ENCODE data around the gene ARSB. TPM values are rescaled to one million over a fixed set of nuclear protein-coding genes. Genes with fewer than 3 reads are reported as not detected.

ARSB gene
- total and polyA plus RNA-seq, 9 donors: 3.1 to 10.6 (median 7.6) TPM

DNA sequence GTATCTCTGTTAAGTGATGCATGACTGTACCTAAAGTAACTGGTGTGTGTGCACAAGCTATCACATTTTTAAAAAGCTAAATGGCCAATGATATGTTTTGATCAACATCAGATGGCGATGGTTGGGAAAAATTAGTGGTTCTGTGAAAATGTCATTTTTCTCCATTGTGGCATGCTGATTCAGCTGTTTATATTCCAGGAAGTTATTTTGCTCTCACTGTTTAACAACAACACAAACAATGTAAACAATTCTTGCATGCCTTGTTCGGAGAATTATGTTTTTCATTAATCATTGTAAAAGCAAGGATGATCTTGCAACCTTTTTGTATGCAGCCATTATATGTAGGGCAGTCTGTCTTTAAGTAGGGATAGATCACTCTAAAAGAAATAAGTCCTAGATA lies 230.5 kb downstream of the ARSB start:
- no peaks in the 10 kb centered on the region for H3K36me3 ChIP-seq
- H3K4me1 ChIP-seq (ENCODE audit: insufficient read depth): peaks cover 4% of the 10 kb centered on the region
- no peaks in the 10 kb centered on the region for H3K27me3 ChIP-seq
- no peak overlapping the region for H3K4me3 ChIP-seq
- H3K9me3 ChIP-seq: no peaks in the 10 kb centered on the region
- DNase-seq: no peak
- TF ChIP-seq EP300 (IDR thresholded peaks at IDR 0.05) (no peak), POLR2A (IDR thresholded peaks at IDR 0.05) (no peak)
- TF ChIP-seq, protein P1, sequence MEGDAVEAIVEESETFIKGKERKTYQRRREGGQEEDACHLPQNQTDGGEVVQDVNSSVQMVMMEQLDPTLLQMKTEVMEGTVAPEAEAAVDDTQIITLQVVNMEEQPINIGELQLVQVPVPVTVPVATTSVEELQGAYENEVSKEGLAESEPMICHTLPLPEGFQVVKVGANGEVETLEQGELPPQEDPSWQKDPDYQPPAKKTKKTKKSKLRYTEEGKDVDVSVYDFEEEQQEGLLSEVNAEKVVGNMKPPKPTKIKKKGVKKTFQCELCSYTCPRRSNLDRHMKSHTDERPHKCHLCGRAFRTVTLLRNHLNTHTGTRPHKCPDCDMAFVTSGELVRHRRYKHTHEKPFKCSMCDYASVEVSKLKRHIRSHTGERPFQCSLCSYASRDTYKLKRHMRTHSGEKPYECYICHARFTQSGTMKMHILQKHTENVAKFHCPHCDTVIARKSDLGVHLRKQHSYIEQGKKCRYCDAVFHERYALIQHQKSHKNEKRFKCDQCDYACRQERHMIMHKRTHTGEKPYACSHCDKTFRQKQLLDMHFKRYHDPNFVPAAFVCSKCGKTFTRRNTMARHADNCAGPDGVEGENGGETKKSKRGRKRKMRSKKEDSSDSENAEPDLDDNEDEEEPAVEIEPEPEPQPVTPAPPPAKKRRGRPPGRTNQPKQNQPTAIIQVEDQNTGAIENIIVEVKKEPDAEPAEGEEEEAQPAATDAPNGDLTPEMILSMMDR (IDR thresholded peaks at IDR 0.05): no peak
- no peak overlapping the region for H3K27ac ChIP-seq
- intact Hi-C loops (cut with DNase I): no loop called here
- 11 to 58% (median 25%) methylated on average over 2 of the region's 2 CpGs for WGBS, 3 donors

DNA sequence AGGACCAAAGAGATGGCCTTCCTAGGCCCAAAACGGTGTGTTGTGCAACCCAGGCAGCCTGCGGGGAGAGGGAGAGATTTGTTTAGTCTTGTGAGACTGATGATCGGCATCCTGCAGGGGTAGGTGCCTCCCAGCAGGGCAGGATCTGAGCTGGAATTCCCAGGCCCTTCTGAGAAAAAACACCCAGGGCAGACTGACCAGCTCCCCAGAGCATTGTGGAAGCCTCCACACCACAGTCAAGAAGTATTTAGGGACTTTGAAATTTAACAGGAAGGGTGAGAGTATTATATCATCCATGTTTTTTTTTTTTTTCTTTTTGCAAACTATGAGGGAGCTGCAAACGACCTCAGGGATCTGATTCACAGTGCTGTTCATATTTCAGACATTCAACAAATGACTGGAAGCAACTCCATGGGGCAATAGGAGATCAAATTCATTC lies 232.0 kb downstream of the ARSB start:
- Histone ChIP-seq H3K27ac (no peak overlapping the region), H3K4me1 (ENCODE audit: insufficient read depth) (no peaks in the 10 kb centered on the region), H3K9me3 (no peaks in the 10 kb centered on the region), H3K27me3 (no peaks in the 10 kb centered on the region), H3K4me3 (no peak overlapping the region), H3K36me3 (no peaks in the 10 kb centered on the region)
- intact Hi-C loops (cut with DNase I): no loop called here
- WGBS, 3 donors: 59 to 66% (median 64%) methylated on average over 4 of the region's 4 CpGs
- no peak for DNase-seq
- TF ChIP-seq POLR2A (IDR thresholded peaks at IDR 0.05): no peak
- no peak for TF ChIP-seq EP300 (IDR thresholded peaks at IDR 0.05)
- TF ChIP-seq, protein P1 (IDR thresholded peaks at IDR 0.05): no peak

DNA sequence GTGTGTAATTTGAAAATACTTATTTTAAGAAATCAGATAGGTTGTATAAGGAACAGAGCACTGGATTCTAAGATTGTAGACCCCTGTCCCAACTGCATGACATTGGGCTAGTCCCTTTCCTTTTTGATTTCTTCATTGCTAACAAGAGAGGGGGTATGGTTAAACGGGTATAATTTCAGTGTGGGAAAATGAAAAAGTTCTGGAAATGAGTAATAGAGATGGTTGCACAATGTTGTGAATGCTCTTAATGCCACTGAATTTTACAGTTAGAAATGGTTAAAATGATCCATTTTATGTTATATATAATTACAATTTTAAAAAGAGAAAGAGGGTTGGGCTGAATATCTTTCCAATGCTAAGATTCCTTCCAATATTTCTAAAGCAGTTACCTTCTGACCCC lies 233.2 kb downstream of the ARSB start:
- no peak for DNase-seq
- H3K27ac ChIP-seq: no peak overlapping the region
- H3K4me1 ChIP-seq (ENCODE audit: insufficient read depth): no peaks in the 10 kb centered on the region
- H3K9me3 ChIP-seq: no peaks in the 10 kb centered on the region
- 80 to 85% (median 85%) methylated on average over 1 of the region's 1 CpG for WGBS, 3 donors
- no peak for TF ChIP-seq EP300 (IDR thresholded peaks at IDR 0.05)
- intact Hi-C loops (cut with DNase I): no loop called here
- no peaks in the 10 kb centered on the region for H3K36me3 ChIP-seq
- H3K4me3 ChIP-seq: no peak overlapping the region
- no peaks in the 10 kb centered on the region for H3K27me3 ChIP-seq

DNA sequence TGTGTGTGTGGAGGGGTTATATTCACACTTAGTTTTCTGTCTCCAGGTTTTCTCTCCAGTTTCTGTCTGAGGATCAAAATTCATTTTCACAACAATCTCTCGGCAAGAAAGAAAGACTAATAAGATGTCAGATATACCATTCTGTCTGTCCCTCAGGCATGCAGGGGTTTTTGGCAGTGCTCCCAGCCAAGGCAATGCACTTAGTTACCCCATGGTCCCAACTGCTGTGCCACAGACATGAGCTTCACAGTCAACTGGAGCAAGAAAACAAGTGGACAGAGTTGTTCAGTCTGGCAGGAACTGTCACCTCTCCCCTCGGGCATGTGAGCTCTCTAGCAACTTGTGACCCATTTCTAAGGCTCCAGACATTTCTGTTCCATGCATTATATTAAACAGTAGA lies 234.8 kb downstream of the ARSB start:
- DNase-seq: no peak
- intact Hi-C loops (cut with DNase I): no loop called here
- Histone ChIP-seq H3K4me1 (ENCODE audit: insufficient read depth) (no peaks in the 10 kb centered on the region), H3K4me3 (no peak overlapping the region), H3K27me3 (no peaks in the 10 kb centered on the region), H3K27ac (no peak overlapping the region), H3K9me3 (no peaks in the 10 kb centered on the region), H3K36me3 (no peaks in the 10 kb centered on the region)
- TF ChIP-seq EP300 (IDR thresholded peaks at IDR 0.05) (no peak), POLR2A (IDR thresholded peaks at IDR 0.05) (no peak)
- TF ChIP-seq, protein P1 (IDR thresholded peaks at IDR 0.05): no peak
- 46 to 65% (median 49%) methylated on average over 2 of the region's 2 CpGs for WGBS, 3 donors

DNA sequence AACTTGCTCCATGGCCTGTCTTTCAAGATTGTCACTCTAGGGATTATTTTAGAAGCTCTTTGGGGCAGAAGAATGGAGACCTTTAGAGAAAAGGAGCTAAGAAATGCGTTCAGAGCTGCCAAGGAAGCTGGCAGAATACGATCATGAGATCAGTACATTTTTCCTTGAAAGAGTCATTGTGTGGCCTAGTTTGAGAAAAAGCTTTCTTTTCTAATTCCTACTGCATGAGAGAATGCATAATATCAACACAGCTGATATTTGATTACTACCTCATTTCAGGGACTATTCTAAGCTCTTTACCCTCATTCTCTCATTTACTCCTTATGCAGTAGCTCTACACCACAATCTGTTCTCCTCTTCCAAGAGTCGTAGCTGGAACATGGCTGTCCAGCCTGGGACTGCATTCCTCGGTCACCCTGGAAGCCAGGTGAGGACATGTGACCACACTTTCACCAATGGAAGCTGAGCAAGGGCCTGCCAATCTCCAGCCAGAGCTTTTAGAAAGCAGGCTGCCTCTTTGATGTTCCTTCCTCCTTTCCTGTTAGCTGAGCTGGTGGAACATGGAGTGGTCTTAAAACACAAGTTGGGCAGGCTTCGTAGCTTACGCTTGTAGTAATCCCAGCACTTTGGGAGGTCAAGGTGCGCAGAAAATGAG lies 237.3 kb downstream of the ARSB start:
- Histone ChIP-seq H3K4me3 (no peak overlapping the region), H3K4me1 (ENCODE audit: insufficient read depth) (peaks cover 1% of the 10 kb centered on the region), H3K9me3 (no peaks in the 10 kb centered on the region), H3K36me3 (no peaks in the 10 kb centered on the region), H3K27ac (no peak overlapping the region), H3K27me3 (no peaks in the 10 kb centered on the region)
- TF ChIP-seq EP300 (IDR thresholded peaks at IDR 0.05) (no peak), POLR2A (IDR thresholded peaks at IDR 0.05) (no peak)
- TF ChIP-seq, protein P1 (IDR thresholded peaks at IDR 0.05): no peak
- intact Hi-C loops (cut with DNase I): no loop called here
- no peak for DNase-seq
- 65 to 69% (median 69%) methylated on average over 7 of the region's 7 CpGs for WGBS, 3 donors
